ENCODE data around the gene RHBDF2. TPM values are rescaled to one million over a fixed set of nuclear protein-coding genes. Genes with fewer than 3 reads are reported as not detected.
"Not testable (repeated sequence)": the region's sequence is repeated elsewhere in the genome, so short reads cannot be mapped to it uniquely, and the experiment has no call there.

Gene RHBDF2
- total RNA-seq, 1 experiment from 2014 or later, result 9.0 TPM

DNA sequence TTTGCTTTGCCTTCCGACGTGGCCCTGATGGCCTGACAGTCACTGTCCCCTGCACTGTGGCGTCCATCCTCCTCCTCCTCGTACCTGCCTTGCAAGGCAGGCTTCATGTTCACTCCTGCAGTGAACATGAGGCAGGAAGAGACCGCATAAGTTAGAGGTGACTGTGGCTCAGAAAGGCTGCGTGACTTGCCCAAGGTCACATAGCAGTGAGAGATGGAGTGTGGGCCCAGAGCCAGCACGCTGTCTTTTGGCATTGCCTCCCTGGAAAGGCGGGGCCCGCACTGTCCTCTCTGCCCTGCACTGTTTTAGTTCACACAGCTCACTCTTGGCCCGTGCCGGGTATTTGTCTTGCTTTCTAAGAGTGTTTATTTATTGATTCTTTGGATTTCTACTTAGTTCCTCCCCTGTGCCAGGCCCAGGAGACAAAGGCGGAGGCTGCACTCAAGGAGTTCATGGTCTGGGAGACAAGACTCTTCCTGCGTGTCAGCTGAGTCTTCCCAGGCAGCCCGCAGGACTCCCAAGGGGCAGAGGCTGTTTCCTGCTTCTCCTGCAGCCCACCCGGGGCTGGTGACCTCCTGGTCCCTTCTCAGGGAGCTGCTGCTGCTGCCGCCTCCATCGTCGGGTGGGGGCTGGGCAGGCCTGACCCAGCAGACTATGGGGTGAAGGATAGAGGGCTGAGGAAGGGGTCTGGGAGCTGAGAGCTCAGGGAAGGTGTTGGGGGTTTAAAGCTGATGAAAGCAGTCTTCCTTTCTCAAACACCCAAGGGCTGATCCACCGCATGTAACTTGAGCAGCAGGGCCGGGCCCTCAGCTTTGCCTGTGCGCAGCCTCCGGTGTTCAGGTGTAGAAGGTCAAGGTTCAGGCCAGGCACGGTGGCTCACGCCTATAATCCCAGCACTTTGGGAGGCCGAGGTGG is 23.6 kb upstream of the RHBDF2 start:
- DNase-seq (ENCODE audit: low spot score), result peak; percentile 40

DNA sequence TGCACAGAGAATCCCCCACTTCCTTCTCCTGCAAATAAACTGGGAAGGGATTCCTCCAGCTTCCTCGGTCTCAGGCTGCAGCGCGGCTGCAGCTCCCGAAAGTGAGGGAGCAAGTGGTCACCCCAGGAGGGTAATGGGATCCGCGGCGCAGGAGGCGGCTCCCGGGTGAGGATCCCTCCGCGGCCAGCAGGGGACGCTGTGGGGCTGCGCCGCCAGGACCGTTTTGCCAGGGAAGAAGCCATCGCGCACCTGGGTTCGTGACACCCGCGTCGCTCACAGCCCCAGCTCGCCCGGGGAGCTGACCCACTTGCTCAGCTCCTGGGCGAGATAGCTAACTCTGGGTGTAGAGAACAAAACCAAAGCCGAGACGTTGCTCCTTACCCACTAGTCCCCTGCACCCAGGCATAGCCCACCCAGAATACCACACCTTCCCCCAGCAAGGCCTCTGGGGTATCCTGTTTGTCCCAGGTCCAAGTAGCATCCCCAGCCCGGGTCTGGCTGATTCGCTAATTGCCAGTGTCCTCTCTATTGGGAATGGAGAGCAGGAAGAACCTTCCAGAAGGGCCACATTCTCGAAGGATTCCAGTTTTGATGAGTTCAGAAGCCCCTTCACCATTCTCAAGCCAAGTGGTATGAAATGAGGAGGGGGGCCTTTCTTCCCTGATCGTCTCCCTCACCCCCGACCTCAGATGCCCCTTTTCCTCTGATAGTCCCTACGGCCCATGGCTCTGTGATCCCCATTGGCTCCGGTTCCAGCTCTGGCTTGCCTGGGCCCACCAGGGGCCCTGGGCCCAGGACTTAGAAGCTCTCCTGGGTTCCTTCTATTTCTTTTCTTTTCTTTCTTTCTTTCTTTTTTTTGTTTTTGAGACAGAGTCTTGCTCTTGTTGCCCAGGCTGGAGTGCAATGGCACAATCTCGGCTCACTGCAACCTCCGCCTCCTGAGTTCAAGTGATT is 22.1 kb upstream of the RHBDF2 start:
- DNase-seq (ENCODE audit: low spot score), result peak; percentile 55

DNA sequence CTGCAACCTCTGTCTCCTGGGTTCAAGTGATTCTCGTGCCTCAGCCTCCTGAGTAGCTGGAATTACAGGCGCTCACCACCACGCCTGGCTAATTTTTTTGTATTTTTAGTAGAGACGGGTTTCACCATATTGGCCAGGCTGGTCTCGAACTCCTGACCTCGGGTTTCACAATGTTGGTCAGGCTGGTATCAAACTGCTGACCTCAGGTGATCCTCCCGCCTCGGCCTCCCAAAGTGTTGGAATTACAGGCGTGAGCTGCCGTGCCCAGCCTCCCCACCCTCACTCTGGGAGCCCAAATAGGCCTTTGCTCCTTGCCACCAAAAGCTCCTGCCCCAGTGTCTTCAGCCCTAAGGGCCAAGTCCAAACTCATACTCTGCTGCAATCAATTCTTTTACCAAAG is 20.5 kb upstream of the RHBDF2 start:
- not testable (repeated sequence) for DNase-seq (ENCODE audit: low spot score)

DNA sequence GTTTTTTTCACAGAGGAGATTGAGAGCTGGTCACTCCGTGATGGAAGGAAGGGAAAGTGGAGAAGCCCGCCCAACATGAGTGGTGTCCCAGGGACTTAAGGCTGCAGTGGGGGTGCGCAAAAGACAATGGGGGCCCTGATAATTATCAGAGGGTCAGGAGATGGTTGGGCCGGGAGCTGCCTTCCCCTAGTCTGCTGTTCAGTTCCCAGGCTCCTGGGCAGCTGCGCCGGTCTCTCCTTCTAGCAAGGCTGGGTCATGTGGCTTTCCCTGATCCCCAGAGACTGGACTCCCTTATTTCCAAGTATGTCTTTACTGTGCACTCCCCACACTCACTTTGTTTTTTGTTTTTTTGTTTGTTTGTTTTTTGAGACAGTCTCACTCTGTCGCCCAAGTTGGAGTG is 20.0 kb upstream of the RHBDF2 start:
- DNase-seq (ENCODE audit: low spot score), result no peak

- no peak for DNase-seq (ENCODE audit: low spot score)
These were observed 18.1 kb upstream of the RHBDF2 start for GRCh38 chr17:76519048-76519966.

DNA sequence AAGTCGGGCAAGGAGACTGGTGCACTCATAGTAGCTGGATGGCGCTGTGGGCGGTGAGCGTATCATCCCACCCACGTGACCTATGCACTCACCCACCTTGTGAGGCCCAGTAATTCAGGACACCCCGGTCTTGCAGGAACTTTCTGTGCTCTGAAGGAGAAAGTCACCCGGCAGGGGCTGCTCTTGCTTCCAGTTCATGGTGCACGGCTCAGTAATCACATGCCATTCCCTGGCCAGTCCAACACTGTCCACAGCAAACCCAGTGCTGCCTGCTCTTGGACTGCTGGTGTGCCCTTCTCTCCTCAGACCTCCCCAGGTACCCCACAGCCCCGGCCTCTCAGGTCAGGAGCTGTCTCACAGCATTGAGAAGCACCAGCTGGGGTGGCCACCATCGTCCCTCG is 16.4 kb upstream of the RHBDF2 start:
- DNase-seq (ENCODE audit: low spot score), result no peak

DNA sequence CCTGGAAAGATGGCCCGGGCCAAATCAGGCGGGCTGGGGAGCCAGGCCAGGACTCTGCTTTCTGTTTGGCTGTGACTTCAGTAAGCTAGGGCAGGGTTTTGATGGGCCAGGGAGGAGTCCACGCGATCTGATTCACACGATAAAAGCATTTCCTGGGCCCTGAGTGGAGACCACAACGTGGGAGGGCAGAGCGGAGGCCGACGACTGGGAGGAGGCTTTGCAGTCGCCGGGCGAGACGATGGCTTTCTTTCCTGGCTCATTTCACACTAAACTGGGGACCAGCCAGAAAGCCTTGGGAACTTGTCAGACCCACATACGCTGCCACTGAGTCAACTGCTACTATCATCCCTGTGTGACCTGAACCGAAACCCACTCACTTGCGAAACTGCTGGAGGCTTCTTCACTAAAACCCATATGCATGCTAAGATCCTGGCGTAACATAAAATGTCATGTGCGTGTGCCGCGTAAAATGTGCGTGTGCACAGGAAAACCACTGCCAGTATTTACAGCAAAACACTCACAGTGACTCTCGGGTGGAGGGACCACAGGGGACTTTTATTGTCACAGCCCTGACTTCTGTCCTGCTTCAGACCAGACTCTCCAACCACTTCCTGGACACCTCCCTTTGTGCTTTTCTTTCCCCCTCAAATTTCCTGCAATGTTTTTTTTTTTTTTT is 14.2 kb upstream of the RHBDF2 start:
- peak; percentile 67 for DNase-seq (ENCODE audit: low spot score)

- DNase-seq (ENCODE audit: low spot score), result not testable (repeated sequence)
These were observed 13.1 kb upstream of the RHBDF2 start for GRCh38 chr17:76514355-76514754.

DNA sequence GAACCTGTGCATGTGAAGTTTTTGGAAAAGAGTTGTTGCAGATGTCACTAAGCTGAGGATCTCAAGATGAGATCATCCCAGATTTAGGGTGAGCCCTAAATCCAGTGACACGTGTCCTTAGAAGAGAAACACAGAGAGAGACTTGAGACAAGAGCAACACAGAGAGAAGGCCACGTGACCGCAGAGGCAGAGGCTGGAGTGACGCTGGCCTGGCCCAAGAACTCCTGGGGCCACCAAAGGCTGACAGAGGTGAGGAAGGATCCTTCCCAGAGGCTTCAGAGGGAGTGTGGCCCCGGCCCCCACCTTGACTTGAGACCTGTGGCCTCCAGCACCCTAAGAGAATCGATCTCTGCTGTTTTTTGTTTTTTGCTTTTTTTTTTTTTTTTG is 12.1 kb upstream of the RHBDF2 start:
- DNase-seq (ENCODE audit: low spot score), result no peak

DNA sequence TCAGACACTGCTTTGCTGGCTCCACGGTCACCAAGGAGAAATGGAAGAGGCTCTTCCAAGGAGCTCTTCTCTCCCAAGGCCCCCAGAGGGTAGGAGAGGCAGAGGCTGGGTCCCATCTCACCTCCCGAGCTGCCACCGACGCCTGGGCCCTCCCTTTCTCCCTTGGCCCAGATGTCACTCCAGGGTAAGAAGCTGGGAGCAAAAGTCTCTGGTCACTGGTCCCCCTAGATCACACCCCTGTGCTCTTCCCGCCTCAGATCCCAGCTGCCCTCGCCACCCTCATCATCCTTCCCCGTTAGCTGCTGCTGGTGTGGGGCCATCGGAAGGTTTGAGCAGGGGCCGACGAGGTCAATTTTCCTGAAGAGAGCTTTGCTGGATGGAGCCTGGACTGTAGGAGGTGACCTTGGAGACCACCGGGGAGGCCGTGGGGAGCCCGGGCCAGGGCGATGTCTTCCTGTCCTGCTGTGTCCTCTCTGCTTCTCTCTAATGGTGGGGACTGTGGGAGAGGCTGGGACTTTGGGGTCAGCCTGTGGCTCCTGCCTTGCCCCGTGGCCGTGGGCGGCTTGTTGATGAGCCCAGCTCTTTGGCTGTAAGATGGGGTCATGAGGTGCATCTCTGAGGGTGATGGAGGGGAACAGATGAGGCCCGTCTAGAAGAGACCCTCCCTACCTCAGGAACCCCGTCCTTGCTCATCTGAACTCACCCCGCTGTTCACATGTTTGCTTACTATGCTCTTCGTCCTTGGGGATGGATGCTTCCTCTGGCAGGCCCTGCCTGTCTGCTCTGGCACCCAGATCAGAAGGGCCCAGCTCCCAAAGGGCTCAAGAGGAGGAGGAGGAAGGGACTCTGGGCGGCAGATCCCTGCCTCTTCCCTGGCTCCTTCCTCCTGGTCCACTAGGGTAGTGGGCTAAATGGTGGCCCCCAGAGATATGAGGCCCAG is 11.4 kb upstream of the RHBDF2 start:
- DNase-seq (ENCODE audit: low spot score), result no peak

DNA sequence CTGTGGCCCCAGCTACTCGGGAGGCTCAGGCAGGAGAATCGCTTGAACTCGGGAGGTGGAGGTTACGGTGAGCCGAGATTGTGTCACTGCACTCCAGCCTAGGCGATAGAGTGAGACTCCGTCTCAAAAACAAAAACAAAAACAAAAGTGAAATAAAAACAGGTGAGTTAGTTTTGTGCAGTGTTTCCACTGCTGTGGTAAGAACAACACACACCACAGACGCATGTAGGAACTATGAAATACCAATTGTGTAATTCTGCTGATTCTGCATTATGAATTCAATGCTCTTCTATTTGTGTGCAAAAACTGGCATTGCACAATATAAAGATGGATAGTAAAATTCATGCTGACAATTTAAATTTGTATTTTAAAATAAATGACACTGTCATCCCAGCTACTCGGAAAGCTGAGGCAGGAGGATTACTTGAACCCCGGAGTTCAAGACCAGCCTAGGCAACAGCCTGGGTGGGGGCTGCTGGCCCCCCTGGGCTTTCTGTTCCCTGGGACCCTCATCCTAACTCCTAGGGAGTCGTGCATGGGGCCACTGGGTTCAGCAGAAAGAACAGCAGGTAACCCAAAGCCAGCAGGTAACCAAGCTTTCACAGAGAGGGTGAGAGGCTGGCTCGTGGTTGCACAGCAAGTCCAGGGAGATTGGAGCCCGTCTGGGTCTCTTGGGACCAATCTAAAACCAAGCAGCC is 10.6 kb upstream of the RHBDF2 start:
- DNase-seq (ENCODE audit: low spot score), result no peak

GRCh38 chr17:76510831-76511244 is 9.6 kb upstream of the RHBDF2 start:
- no peak for DNase-seq (ENCODE audit: low spot score)

DNA sequence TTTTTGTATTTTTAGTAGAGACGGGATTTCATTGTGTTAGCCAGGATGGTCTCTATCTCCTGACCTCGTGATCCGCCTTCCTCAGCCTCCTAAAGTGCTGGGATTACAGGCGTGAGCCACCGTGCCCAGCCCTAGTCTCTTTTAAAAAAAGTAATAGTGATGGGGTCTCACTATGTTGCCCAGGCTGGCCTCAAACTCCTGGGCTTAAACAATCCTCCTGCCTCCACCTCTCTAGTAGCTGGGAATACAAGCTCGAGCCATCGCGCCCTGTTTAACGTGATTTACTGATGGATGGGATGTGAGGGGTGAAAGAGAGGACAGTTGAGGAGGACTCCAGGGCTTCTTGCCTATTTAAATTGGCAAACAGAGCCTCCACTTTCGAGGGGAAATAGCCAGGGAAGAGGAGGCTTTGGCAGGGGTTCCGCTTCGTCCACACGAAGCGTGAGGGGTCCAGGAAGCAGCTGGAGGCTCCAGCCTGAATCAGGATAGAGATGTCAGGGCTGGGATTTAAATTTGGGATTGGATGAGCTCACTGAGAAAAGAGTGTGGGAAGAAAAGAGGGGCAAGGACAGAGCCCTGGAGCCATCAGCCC is 7.3 kb upstream of the RHBDF2 start:
- not testable (repeated sequence) for DNase-seq (ENCODE audit: low spot score)

DNA sequence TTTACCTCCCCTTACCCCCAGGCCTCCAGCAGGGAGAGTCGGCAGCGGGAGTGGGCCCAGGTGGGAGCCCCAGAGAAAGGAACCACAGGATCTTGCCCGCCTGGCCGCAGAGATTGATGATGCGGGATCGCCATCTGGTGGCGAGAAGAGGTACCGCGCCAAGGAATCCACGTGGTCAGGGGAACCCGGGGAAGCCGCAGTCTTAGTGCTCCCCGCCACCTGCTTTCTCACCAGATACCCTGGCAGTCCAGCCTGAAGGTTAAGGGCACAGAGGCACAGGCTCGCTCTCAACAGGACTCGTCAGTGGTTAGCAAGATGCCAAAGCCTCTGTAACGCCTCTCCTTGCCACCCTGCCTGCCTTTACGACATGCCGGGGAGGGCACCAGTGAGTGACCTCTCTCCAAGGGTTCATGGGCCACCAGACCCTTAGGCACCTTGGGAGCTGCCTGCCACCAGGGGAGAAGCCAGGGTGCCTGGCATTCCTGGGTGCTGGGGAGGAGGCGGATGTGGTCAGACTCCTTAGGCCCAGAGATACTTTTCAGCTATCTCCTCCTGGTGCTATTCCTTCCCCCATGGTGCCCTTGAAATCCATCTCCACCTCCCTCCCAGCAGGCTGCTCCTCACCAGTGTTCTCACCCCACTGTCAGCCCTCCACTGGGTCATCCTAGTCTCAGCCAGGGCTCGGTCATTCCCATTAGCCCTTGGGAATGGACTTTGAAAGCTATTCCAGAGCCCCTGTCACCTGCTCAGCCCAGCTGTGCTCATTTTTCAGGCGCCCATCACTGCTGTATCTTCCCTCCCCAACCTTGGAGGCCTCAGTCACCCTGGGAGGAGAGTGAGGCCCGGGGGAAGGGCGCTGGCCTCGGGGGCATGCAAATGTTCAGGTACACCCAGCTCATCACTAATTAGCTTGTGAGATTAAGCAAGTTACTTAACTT is 5.5 kb upstream of the RHBDF2 start:
- peak; percentile 72 for DNase-seq (ENCODE audit: low spot score)

DNA sequence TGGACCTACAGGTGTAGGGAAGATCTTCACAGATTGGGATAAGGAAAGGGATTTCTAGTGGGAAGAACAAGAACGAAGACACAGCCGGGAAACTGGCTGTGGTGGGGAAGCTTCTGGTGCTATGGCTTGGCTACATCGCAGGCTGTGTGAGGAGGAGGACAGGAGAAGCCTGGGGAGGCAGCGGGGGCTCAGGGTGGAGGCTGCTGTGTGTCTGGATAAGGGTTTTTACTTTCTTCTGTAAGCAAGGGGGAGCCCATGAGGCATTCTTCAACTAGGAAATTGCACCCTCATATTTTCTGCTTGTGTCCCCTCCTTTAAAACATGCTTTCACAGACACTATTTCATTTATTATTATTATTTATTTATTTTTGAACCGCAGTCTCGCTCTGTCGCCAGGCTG is 2.9 kb upstream of the RHBDF2 start:
- DNase-seq (ENCODE audit: low spot score), result no peak

GRCh38 chr17:76502341-76503211 is 1.4 kb upstream of the RHBDF2 start:
- DNase-seq (ENCODE audit: low spot score), result no peak
